ENCODE measurements around the gene UBQLN4.

UBQLN4 gene

DNA sequence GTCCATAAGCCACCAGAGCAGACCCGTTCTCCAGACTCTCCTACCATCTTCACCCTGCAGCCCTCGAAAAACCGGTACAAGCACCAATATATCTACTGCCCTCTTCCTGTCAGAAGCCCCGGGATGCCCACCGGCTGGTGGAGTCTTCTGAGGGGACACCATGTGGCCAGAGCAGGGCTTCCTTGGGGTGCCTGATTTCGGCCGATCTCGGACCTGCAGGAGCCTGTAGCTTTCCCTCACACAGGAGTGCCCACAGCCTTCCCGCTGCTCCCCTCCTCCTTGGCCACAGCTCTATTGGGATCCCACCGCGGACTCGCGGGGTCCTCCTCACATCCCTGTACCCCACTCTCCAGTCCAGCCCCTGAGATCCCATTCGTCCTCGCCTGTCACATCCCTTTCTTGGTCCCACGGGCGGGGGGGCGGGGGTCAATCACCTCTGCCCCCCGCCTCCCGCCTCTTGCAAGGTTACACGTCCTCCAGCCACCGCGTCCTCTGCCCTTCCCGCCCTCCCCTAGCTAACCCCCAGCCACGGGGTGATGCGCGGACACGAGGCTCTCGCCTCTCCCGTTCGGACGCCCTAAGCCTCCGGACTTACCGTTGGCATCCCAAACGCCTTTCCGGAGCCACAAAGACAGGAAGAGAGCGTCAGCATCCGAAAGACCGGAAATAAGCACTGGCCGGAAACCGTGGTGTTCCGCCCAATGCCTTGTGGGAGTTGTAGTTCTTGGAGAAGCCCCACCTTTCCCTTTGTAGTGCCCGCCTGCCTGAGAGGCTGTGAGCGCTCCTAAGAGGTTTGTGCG is 33.1 kb downstream of the UBQLN4 start, which contains the start of gene SSR2:
Gene SSR2, minus strand, starts transcription at position 659 of the 800 bp plus-strand sequence. CDS start 784 bp downstream, outside the sequence.
- peak within 1 kb of the TSS; percentile 75 for H3K4me3 ChIP-seq (ENCODE audit: low read depth, low read length)
- DNase-seq (ENCODE audit: low read depth), result peak; percentile 93
- peak; percentile 69; the same call in 1 of the 2 replicates for TF ChIP-seq MYC (IDR thresholded peaks at IDR 0.05; ENCODE audit: low read depth, low read length)
- TF ChIP-seq, protein P1, sequence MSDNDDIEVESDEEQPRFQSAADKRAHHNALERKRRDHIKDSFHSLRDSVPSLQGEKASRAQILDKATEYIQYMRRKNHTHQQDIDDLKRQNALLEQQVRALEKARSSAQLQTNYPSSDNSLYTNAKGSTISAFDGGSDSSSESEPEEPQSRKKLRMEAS (IDR thresholded peaks at IDR 0.05; ENCODE audit: low read depth, low read length), result peak; percentile 66; the same call in 1 of the 2 replicates
- peak; percentile 75 for TF ChIP-seq POLR2A (IDR thresholded peaks at IDR 0.05; ENCODE audit: extremely low read depth, insufficient read length)
- TF ChIP-seq, protein P2, sequence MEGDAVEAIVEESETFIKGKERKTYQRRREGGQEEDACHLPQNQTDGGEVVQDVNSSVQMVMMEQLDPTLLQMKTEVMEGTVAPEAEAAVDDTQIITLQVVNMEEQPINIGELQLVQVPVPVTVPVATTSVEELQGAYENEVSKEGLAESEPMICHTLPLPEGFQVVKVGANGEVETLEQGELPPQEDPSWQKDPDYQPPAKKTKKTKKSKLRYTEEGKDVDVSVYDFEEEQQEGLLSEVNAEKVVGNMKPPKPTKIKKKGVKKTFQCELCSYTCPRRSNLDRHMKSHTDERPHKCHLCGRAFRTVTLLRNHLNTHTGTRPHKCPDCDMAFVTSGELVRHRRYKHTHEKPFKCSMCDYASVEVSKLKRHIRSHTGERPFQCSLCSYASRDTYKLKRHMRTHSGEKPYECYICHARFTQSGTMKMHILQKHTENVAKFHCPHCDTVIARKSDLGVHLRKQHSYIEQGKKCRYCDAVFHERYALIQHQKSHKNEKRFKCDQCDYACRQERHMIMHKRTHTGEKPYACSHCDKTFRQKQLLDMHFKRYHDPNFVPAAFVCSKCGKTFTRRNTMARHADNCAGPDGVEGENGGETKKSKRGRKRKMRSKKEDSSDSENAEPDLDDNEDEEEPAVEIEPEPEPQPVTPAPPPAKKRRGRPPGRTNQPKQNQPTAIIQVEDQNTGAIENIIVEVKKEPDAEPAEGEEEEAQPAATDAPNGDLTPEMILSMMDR (IDR thresholded peaks at IDR 0.05; ENCODE audit: low read depth, low read length), result no peak

DNA sequence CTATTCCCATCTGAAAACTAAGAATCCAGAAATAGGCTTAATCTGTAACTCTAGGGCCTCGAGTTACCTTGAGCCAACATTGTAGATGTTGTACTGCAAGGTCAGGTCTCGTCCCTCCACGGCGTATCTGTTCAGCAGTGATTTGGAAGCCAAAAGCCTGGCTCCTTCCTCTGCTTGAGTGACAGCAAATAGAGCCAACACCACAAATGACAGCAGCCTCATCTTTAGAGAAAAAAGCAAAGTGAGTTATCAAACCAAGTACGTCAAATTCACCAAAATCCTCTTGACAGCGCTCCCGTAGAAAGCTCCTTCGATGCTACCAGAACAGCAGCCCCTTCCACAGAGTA is 33.7 kb downstream of the UBQLN4 start:
- H3K4me3 ChIP-seq (ENCODE audit: low read depth, low read length), result peak overlapping the region; percentile 75
- no peak for TF ChIP-seq POLR2A (IDR thresholded peaks at IDR 0.05; ENCODE audit: extremely low read depth, insufficient read length)
- TF ChIP-seq, protein P2 (IDR thresholded peaks at IDR 0.05; ENCODE audit: low read depth, low read length), result no peak
- TF ChIP-seq, protein P1 (IDR thresholded peaks at IDR 0.05; ENCODE audit: low read depth, low read length), result no peak
- no peak for TF ChIP-seq MYC (IDR thresholded peaks at IDR 0.05; ENCODE audit: low read depth, low read length)
- no peak for DNase-seq (ENCODE audit: low read depth)

GRCh38 chr1:156014829-156015228 is 38.8 kb downstream of the UBQLN4 start:
- H3K4me3 ChIP-seq (ENCODE audit: low read depth, low read length), result no peak overlapping the region
- TF ChIP-seq, protein P2 (IDR thresholded peaks at IDR 0.05; ENCODE audit: low read depth, low read length), result no peak
- no peak for TF ChIP-seq MYC (IDR thresholded peaks at IDR 0.05; ENCODE audit: low read depth, low read length)
- no peak for TF ChIP-seq POLR2A (IDR thresholded peaks at IDR 0.05; ENCODE audit: extremely low read depth, insufficient read length)
- TF ChIP-seq, protein P1 (IDR thresholded peaks at IDR 0.05; ENCODE audit: low read depth, low read length), result no peak
- no peak for DNase-seq (ENCODE audit: low read depth)

- DNase-seq (ENCODE audit: low read depth), result no peak
- H3K4me3 ChIP-seq (ENCODE audit: low read depth, low read length), result no peak overlapping the region
- TF ChIP-seq POLR2A (IDR thresholded peaks at IDR 0.05; ENCODE audit: extremely low read depth, insufficient read length) (no peak), MYC (IDR thresholded peaks at IDR 0.05; ENCODE audit: low read depth, low read length) (no peak)
- TF ChIP-seq, protein P1 (IDR thresholded peaks at IDR 0.05; ENCODE audit: low read depth, low read length), result no peak
- TF ChIP-seq, protein P2 (IDR thresholded peaks at IDR 0.05; ENCODE audit: low read depth, low read length), result no peak
These were observed 41.4 kb downstream of the UBQLN4 start for GRCh38 chr1:156012051-156012817.

- H3K4me3 ChIP-seq (ENCODE audit: low read depth, low read length), result no peak overlapping the region
- no peak for DNase-seq (ENCODE audit: low read depth)
- TF ChIP-seq, protein P1 (IDR thresholded peaks at IDR 0.05; ENCODE audit: low read depth, low read length), result no peak
- TF ChIP-seq, protein P2 (IDR thresholded peaks at IDR 0.05; ENCODE audit: low read depth, low read length), result no peak
- TF ChIP-seq MYC (IDR thresholded peaks at IDR 0.05; ENCODE audit: low read depth, low read length) (no peak), POLR2A (IDR thresholded peaks at IDR 0.05; ENCODE audit: extremely low read depth, insufficient read length) (no peak)
These were observed 44.2 kb downstream of the UBQLN4 start for GRCh38 chr1:156009404-156009803.

Data from NB4 (cell line).